ENCODE data around the gene ACER1. TPM values are rescaled to one million over a fixed set of nuclear protein-coding genes. Genes with fewer than 3 reads are reported as not detected.
A peak's percentile ranks its signal among the peaks of the same experiment; 100 is the strongest.

Gene ACER1
- total RNA-seq, 1 donor from 2014 or later = not detected

- H3K27me3 Mint-ChIP-seq (ENCODE audit: low read depth) = no peaks in the 10 kb centered on the region
- no peak for DNase-seq (ENCODE audit: low spot score)
- TF ChIP-seq CTCF (IDR thresholded peaks at IDR 0.05) = peak; percentile 75
- H3K27ac Mint-ChIP-seq (ENCODE audit: unreplicated experiment) = no peak overlapping the region
- H3K4me3 Mint-ChIP-seq (ENCODE audit: unreplicated experiment) = no peak overlapping the region
- peaks cover 28% of the 10 kb centered on the region for H3K4me1 Mint-ChIP-seq (ENCODE audit: low read depth)
- no peaks in the 10 kb centered on the region for H3K9me3 Mint-ChIP-seq (ENCODE audit: low read depth)
- H3K36me3 Mint-ChIP-seq (ENCODE audit: low read depth) = peaks cover 14% of the 10 kb centered on the region
Observed at GRCh38 chr19:6260912-6261650, 72.3 kb downstream of the ACER1 start.

GRCh38 chr19:6260376-6260775 lies 73.0 kb downstream of the ACER1 start:
- peaks cover 14% of the 10 kb centered on the region for H3K36me3 Mint-ChIP-seq (ENCODE audit: low read depth)
- no peak overlapping the region for H3K27ac Mint-ChIP-seq (ENCODE audit: unreplicated experiment)

GRCh38 chr19:6259312-6259861 lies 74.0 kb downstream of the ACER1 start:
- Mint-ChIP-seq H3K27ac (ENCODE audit: unreplicated experiment) (peak overlapping the region; percentile 41), H3K4me1 (ENCODE audit: low read depth) (peaks cover 22% of the 10 kb centered on the region), H3K4me3 (ENCODE audit: unreplicated experiment) (no peak overlapping the region), H3K9me3 (ENCODE audit: low read depth) (no peaks in the 10 kb centered on the region), H3K36me3 (ENCODE audit: low read depth) (peaks cover 14% of the 10 kb centered on the region), H3K27me3 (ENCODE audit: low read depth) (no peaks in the 10 kb centered on the region)
- DNase-seq (ENCODE audit: low spot score) = no peak
- TF ChIP-seq CTCF (IDR thresholded peaks at IDR 0.05) = no peak

More at GRCh38 chr19:6260376-6260775, 73.0 kb downstream of the ACER1 start:
- no peak overlapping the region for H3K4me3 Mint-ChIP-seq (ENCODE audit: unreplicated experiment)
- no peaks in the 10 kb centered on the region for H3K27me3 Mint-ChIP-seq (ENCODE audit: low read depth)
- H3K9me3 Mint-ChIP-seq (ENCODE audit: low read depth) = no peaks in the 10 kb centered on the region
- no peak for TF ChIP-seq CTCF (IDR thresholded peaks at IDR 0.05)
- H3K4me1 Mint-ChIP-seq (ENCODE audit: low read depth) = peaks cover 28% of the 10 kb centered on the region
- no peak for DNase-seq (ENCODE audit: low spot score)

- Mint-ChIP-seq H3K4me1 (ENCODE audit: low read depth) (peaks cover 19% of the 10 kb centered on the region), H3K9me3 (ENCODE audit: low read depth) (no peaks in the 10 kb centered on the region), H3K36me3 (ENCODE audit: low read depth) (peaks cover 14% of the 10 kb centered on the region), H3K4me3 (ENCODE audit: unreplicated experiment) (no peak overlapping the region), H3K27me3 (ENCODE audit: low read depth) (no peaks in the 10 kb centered on the region), H3K27ac (ENCODE audit: unreplicated experiment) (peak overlapping the region; percentile 41)
- TF ChIP-seq CTCF (IDR thresholded peaks at IDR 0.05) = no peak
- no peak for DNase-seq (ENCODE audit: low spot score)
Observed at GRCh38 chr19:6258812-6259311, 74.5 kb downstream of the ACER1 start.

Other genes starting within 250 kb of the ACER1 start
- 5.6 to 9.9 TPM (median 6.5 TPM) in 3 replicates for gene RFX2, start 223.1 kb downstream of the ACER1 start, total RNA-seq
- 0.10 TPM in 1 of 3 replicates, not detected in the others for gene ACSBG2, start 197.9 kb downstream of the ACER1 start, total RNA-seq
- gene MLLT1, start 53.6 kb downstream of the ACER1 start, total RNA-seq = 57.7 to 61.2 TPM (median 60.9 TPM) in 3 replicates
- gene CLPP, start 27.9 kb upstream of the ACER1 start, total RNA-seq = 66.5 to 74.6 TPM (median 68.3 TPM) in 3 replicates
- 46.0 to 74.3 TPM (median 71.7 TPM) in 3 replicates for gene ALKBH7, start 39.2 kb upstream of the ACER1 start, total RNA-seq
- 2.8 to 3.4 TPM (median 3.1 TPM) in 3 replicates for gene PSPN, start 42.3 kb upstream of the ACER1 start, total RNA-seq
- gene GTF2F1, start 59.6 kb upstream of the ACER1 start, total RNA-seq = 58.8 to 64.0 TPM (median 60.4 TPM) in 3 replicates
- 182 to 191 TPM (median 187 TPM) in 3 replicates for gene KHSRP, start 91.2 kb upstream of the ACER1 start, total RNA-seq
- 0.20 TPM in 1 of 3 replicates, not detected in the others for gene SLC25A41, start 100.2 kb upstream of the ACER1 start, total RNA-seq
- gene SLC25A23, start 126.2 kb upstream of the ACER1 start, total RNA-seq = 47.8 to 51.7 TPM (median 49.4 TPM) in 3 replicates
- gene CRB3, start 130.7 kb upstream of the ACER1 start, total RNA-seq = 0.32 TPM in 1 of 3 replicates, not detected in the others
- gene DENND1C, start 148.2 kb upstream of the ACER1 start, total RNA-seq = not detected in 3 replicates
- 0.26 to 0.99 TPM (median 0.70 TPM) in 3 replicates for gene TUBB4A, start 168.7 kb upstream of the ACER1 start, total RNA-seq
- 5.9 to 6.9 TPM (median 6.7 TPM) in 3 replicates for gene TNFSF9, start 197.4 kb upstream of the ACER1 start, total RNA-seq